Activated T-cell treated with anti-CD3 and anti-CD28 coated beads for 24 hours (primary cell): ENCODE measurements around the gene OLIG3.

ENCODE experiments used
- DNase-seq: peaks from one replicate; pipeline ENCODE4 v3.0.0-alpha.2; 2020; ENCODE audit warnings: low read depth

OLIG3 gene

GRCh38 chr6:137496368-137496767 is 2.2 kb upstream of the OLIG3 start:
- DNase-seq, result no peak

- DNase-seq, result no peak
Observed at GRCh38 chr6:137495703-137496336, 1.6 kb upstream of the OLIG3 start.

DNA sequence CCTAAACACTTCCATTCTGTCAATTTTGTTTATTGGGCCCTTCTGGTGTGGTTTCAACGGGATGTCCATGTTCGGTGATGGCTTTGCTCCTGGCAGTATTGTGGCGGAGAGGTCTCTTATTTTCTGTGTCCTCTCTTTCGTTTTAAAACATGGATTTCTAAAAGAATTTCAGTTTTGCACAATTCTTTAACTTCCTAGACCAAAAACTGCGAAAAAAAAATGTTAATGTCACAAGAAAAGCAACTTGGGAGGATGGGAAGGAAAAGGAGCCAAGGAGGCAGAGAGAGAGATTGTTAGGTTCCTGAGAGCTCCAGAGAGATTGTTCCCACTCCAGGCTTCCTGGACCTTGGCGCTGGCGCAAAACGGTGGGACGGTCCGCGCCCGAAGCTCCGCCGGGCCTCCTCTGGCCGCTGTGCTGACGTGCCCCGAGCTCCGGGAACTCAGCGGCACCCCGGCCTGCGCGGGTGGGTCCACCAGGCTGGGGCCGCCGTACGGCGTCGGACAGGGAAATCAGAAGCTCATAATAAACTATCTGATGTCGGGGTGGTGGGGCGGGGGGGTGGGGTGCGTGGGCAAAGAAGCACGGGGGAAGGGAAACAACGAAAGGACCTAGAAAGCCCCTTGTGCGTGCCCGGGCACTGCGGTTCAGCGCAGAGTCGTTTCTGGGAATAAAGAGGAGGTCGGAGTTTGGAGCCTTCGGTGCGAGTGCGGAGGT is 951 bp upstream of the OLIG3 start:
- no peak for DNase-seq

- DNase-seq, result no peak
Observed at GRCh38 chr6:137493218-137494038, 766 bp downstream of the OLIG3 start.

- DNase-seq, result no peak
Observed at GRCh38 chr6:137492289-137493217, 1.6 kb downstream of the OLIG3 start.

GRCh38 chr6:137491478-137491877 is 2.7 kb downstream of the OLIG3 start:
- no peak for DNase-seq

DNA sequence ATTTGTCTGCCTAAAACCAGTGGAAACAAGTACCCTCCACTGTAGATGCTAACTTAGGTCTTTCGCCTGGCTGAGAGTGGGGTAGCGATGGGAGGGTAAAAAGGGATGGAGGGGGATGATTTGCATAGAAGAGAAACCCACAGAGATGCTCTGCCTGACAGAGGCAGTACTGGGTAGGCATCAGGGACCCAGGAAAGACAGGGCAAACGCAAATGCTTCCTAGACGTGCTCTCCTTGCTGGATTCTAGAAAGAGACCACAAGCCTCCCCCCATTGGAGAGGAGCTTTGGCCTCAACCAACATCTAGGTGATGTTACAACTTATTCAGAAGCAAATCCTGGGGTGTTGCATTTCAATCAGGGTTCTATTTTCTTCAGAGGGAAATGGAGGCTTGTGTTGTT is 3.2 kb downstream of the OLIG3 start:
- DNase-seq, result no peak

- no peak for DNase-seq
Observed at GRCh38 chr6:137490006-137490905, 3.9 kb downstream of the OLIG3 start.

DNA sequence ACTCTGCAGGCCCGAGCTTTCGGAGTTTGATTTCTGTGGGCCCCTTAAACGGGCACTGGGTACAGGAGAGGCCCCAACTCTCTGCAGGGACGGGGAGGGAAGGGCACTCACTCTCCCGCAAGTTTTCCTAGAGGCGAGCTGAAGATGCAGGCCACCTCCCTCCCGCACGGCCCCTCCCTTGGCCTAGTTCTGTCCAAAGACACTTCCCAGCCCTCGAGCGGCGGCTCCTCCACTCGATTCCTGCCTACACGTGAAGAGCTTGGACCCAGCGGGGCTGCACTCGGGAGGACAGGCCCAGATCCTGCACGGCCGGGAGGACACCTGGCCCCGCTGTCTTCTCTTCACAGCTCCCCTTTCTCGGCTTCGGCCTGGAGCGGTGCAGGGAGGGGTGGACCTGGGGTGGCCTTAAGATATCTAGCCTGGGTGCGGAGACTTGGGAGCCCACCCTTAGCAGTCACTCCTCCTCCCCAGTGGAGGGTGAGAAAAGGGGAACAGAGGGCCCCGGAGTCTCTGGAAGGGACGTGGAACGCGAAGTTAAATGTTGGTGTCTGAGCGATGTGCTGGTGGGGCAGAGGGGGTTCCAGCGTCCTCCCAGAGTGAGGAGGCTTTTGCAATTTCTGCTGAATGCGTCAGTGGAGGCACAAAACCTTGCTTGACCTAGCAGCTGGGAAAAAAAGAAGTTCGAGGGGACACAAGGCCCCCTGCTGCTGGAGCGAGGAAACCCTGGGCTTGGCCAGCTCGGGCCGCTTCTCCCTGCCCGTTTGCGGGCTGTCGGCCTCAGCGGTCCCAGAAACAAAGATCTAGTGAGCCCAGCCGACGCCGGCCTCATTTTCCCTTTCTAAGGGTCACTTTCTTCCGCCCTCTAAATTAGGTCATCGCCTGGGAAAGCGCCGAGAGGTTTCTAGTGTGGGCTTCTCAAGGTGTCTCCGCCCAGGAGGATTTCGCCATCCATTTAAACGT is 4.9 kb downstream of the OLIG3 start:
- no peak for DNase-seq

DNA sequence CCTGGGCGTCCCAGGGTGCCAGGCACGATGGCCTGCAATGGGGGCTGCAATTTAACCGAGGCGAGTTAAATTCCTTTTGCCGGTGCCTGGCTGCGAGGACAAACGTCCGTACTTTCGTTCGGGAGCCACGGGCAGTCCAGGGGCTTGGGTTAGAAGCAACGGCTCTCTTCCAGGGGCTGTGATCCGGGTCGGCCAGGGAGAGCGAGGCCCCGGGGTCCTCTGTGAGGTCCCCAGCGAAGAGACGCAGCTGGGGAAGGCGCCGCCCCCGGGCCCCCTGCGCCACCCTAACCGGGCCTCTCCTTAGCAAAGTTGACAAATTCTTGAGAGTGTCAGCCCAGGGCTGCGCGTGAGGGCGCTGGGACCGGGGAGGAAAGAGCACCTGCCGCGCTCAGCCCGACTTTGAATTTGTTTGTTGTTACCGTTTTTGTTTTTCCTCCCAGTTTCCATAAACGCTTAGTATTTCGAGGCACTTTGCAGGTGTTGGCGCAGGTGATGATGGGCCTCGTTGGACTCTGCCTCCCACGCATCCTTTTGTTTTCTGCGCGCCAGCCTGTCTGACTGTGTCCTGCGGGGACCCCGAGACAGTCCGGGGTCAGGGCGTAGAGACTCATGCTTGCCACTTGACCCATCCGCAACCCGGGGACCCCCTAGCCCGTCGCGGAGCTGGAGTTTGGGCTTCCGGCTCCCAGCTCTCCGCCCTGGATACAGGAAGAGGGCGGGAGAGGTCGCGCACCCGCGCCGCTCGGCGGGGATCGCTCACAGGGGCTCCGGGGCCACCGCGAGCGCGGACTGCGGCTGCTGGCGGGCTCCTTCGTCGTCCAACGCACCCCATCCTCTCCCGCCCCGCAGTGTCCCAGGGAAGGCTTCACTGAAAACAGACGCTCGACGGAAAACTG is 5.8 kb downstream of the OLIG3 start:
- no peak for DNase-seq

DNA sequence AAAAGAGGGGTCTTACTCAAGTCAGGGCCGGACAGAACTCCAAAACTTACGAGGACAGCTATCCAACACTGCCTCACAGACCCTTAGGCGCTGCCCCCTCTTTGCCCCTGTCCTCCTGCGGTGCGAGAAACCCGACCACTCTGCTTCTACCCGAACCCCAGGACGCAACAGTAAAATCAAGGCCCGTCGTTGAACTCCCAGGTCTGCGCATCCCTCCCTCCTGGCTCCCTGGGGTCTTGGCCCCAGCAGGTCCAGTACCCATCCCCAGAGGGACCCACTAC is 6.4 kb downstream of the OLIG3 start:
- no peak for DNase-seq

DNA sequence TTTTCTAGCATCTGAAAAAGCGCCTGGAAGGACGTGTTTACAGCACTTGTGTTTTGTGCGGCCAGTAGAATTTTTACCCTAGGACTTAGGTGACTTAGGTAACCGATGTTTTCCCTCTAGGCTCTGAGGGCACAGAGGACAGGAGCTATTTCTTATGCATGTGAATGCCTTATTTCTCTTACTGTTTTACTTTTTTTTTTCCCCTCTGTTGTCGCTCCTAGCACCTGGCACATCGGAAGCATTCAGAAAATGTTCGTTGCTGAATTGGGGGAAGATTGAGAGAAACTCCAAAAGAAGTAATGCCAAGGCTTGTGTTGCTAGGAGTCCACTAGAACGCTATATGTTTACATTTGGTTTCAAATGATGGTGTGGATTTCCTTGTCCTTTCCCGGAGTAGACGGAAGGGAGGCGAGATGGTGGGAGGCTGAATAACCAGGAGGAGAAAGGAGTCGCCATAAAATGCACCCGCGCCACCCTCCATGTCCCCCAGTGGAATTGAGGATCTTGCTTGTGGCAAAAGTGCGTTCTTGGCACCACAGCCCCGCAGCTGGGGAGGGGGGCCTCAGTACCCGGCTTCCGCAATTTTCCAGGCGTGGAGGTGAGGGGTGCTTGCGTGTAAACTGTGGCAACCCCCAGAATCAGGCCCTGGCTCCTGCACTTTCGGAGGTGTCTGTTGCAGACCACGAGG is 6.9 kb downstream of the OLIG3 start:
- DNase-seq, result no peak

DNA sequence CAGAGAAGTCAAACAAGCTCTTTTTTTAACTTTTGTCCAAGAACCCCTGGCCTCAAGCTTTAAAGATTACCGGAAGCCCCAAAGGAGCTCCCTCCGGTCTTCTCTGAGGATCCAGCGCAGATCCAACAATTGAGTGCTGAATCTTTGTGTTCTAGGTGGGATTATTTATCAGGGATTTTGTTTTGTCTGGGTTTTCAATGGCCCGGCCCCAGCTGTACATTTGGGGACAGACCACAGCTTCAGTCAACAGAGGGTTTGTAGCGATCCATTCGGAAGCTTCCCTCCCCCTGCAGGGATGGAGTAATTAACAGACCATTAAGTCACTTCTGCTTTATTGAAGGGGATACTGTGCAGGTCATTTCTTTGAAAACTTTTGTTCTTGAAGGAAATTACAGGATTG is 7.8 kb downstream of the OLIG3 start:
- DNase-seq, result no peak

- no peak for DNase-seq
Observed at GRCh38 chr6:137480431-137480830, 13.8 kb downstream of the OLIG3 start.

DNA sequence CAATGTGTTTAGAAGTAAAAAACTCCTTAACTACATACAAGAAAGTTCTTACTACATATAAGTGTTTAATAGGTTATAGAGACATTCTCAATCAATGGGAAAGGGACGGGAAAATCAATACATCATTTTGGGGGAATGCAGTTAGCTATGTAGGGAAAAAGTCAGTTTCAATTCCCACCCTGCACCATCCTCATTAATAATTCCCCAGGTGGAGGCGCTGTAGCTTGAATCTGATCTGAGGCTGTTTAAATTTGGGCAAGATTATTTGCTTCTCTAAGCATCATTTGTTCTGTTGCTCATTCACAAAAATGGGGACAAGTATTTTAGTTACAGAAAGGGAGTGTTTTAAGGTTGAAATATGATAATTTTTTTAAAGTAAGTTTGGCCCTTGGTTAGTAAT is 19.1 kb downstream of the OLIG3 start:
- no peak for DNase-seq

DNA sequence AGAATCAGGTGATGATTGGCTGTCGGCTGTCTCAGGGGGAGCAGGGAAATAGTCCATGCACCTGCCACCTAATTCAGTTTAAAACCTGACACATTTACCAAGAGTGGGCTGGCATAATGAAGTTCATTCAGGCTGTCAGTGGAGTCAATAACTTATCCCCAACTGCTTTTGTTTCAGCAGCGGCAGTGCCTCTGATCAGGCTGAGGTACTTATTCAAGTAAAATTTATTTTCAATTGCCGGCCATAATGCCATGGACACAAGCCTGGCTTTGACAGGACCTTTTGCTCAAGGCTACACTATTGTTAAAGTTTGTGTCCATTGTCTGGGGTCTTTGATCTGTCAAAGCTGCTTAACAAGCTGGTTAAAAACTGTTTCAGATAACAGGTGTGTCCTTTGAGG is 20.6 kb downstream of the OLIG3 start:
- no peak for DNase-seq

GRCh38 chr6:137472641-137473137 is 21.5 kb downstream of the OLIG3 start:
- no peak for DNase-seq

DNA sequence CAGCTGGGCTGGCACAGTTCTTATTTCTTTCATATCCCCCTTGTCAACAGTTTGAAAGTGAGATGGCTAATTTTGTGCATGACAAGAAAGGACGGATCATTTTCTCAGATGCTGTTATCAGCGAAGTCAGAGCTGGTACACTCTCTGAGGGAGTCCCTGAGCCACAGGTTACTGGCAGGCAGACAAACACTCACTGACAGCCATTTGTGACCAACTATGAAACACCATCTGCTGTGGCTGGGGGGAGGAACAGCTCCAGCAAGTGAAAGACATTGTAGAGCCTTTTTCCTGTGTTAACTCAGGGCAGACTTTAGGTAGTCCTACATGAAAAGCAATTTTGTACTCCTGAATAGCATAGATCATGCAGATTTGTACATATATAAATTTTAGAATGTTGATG is 22.2 kb downstream of the OLIG3 start:
- DNase-seq, result no peak
